HG03457 (cell line): ENCODE data around the gene UTRN.

ENCODE experiments used
- ATAC-seq: cut with Tn5 transposase; IDR thresholded peaks from one replicate; pipeline ENCODE4 v1.9.1; 2021; ENCODE audit warnings: moderate number of reproducible peaks; ENCODE audit not compliant: unreplicated experiment

The UTRN gene

DNA sequence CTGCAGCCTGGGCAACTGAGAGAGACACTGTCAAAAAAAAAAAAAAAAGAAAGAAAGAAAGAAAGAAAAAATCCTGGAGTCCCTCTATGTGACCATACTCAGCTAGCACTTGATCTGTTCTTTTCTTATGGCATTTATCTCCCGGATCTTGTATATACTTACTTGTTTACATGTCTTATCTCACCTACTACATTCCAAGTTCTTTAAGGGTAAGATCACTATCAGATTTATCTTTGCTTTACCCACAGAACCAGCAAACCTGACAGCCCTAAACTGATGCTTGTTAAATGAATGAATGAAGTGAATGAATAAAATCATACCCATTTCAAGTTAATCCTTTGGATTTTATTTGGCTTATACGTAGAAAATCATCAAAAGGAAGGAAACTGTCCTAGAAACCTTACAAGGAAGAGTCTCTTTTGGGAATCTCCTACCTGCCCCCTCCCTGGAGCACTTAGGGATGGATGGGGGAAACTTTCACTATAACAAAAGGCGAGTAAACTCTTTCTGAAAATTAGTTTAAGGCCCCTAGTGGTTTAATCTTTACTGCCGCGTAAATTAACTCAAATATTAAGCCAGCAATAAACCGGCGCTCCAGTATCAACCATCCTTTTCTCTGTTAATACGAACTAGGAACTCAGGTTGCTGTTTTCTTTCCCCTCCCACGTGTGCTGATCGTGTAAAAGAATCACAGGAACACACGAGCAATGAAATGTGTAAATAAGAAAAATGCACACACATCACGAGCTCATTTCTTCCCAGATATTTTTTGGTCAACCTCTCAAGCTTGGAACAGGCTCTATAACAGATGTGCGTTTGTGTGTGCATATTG, 1.3 kb upstream of the UTRN start:
- ATAC-seq, result no peak

DNA sequence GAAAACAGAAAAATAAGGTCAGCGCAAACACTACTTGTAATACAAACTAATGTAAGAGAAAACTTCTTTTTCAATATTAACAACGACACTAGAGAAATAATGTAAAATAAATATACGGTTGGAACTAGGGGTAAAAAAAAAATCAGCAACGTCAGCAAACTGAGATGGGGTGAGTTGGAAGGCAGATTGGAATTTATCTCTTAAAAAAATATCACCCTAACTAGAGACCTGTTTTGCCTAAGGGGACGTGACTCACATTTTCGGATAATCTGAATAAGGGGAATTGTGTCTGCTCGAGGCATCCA, 705 bp upstream of the UTRN start:
- no peak for ATAC-seq

DNA sequence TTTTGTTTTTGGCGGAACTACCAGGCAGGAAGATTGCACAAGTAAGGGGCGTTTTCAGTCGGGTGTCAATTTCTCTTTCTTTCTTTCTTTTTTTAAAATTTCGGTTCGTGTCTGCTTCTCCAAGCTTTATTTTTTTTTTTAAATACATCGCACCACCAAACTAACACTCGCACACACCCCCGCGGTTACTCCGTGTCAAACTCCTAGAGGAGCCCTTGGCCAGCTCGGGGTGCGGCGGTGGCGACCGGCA, 338 bp downstream of the UTRN start:
- no peak for ATAC-seq

DNA sequence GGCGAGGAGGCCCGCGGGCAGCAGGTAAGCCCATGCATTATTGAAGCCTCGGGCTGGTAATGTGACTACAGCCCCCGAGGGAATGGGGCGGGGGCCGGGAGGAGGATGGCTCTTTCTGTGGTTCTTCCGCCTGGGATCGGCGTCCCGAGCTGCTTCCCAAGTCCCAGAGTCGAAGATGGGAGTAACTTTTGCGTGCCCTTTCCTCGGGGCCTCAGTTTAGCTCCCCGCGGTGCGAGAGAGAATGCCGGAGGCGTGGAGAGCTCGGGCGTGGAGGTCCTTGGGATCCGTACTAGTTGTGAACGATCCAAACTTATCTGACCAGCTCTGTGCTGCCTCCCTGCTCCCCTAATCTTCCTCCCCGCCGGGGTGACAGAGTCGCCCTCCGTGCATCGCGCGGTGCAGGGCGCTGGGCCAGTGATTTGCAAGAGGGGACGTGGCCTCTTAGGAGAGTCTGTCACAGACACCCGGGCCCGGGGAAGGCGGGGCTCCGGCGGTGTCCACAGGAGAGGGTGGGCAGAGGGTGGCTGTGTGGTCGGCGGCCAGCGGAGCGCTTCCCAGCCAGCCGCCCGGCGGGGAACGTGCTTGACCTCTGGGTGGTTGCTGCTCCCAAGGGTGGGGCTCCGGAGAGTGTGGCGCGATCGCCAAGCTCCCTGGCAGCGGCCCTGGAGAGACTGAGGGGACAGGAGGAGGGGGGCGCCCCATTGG, 815 bp downstream of the UTRN start:
- ATAC-seq, result no peak

DNA sequence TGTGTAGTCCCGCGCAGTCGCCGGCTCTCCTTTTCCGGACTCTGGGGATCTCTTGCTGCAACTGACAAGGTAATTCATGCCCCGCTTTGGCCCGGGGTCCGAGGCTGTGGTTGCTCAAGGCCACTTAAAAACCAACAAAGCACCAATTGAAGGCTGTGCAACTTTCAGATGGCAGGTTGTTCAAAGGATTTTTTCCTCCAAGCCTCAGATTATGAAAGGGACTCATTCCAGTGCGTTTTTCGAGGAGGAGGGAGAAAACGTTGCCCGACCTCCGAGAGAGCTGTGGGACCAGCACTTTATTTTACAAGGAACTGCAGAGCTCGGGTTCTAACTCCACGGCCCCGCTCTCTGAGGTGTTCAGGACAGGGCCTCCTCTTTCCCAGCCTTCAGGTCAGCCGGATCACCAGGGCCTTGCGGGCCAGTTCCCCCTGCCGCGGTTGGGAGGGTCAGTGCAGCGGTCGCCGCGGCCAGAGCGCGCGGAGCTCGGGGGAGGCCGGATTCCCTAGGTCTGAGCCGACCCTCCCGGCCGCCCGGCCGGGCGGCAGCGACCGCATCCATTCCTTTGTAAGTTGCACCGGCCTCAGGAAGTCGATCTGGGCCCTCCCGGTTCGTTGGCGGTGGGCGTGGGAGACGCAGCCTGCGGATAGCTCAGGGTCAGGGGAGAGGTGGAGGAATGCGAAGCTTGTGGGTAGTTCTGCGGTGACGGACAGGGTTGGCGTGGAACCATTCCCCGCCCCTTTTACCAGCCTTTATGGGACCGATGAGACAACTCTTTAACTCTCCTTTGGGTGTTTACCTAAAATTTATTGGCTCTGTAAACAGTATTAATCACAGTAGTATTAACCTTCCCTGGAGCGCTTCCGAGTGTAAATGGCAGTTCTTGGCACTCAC, 1.6 kb downstream of the UTRN start:
- no peak for ATAC-seq

DNA sequence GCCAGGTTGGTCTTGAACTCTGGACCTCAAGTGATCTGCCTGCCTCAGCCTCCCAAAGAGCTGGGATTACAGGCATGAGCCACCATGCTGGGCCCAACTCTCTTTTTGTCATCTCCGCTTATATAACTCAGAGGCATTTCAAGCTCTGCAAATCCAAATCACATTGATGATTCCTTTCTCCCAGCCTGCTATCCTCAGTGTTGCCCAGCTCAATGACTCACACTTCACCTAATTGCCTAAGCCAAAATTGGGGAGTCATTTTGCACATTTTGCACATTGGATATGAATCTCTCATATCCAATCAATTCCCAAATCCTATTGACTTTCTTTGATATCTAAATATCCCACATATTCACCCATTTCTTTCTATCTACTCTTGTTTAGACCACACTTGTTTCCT, 3.9 kb downstream of the UTRN start:
- no peak for ATAC-seq

DNA sequence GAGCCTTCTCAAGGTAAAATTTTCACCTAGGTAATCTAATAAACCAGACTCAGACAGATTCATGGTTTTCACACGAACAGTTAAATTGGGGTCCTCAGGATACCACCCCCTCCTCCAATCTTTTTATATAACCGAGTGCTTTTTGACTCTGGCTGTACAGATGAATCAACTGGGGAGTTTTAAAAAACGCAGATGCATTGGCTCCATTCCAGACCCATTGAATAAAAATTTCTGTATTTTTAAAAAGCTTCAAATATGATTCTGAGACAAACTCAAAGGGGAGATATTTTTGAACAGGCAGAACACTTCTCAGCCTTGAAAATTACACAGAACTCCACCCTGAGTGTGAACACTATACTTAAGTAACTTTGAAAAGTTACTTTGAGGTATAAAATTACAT, 7.2 kb downstream of the UTRN start:
- no peak for ATAC-seq

DNA sequence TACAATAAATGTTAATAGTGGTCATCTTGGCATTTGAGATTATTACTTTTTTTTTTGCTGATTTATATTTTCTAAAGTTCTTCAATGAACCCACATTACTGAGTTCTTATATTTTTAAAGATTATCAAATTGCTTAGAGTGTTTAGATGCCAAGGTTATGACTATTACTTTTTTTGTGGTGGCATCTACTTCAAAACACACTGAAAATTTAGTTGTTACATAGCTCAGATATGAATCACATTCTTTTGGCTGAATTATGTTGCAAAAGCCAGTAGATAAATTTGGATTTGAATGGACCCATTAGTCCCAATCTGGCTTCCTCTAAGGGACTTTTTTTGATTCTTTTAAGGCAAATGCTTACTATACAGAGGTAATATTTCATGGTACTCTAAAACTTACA, 8.9 kb downstream of the UTRN start:
- no peak for ATAC-seq

DNA sequence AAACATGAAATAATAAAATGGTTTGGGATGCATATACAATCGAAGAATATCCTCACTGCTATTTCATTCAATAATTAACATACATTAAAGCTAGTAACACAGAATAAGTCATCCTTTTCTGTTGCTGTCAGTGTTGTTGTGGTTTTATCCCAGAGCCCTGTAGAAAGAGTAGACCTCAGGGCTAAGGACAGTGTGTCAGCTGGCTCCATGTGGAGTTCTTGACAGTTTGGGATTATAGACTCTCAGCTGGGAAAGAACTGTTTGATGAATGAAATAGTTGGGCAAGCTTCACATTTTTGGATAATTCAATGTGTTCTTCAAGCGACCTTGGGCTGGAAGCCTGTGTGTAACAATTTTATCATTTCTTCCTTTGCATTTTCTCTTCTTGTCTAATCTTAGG, 10.1 kb downstream of the UTRN start:
- no peak for ATAC-seq

DNA sequence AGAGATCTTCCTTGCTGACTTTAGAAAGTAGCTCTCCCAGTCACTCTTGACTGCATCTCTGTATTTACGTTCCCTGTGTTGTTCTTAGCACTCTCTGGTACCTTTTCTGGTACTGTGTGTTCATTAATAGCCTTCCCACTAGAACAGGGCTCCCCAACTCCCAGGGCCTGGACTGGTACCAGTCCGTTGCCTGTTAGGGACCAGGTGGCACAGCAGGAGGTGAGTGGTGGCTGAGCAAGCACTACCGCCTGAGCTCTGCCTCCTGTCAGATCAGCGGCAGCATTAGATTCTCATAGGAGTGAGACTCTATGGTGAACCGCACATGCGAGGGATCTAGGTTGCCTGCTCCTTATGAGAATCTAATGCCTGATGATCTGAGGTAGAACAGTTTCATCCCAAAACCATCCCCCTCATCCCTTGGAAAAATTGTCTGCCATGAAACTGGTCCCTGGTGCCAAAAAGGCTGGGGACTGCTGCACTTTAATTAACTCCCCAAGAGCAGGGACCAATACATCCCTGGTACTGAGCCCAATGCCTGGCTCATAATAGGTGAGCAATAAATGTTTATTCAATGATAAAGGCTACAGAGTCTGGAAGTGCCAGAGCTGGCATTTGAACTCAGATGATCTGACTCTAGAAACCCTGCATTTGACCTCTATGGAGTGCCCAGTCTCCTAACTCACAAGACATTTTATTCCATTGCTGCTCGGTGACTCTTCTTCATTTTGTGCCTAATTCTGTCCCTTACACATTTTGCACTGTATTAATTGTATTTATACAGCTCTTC, 11.0 kb downstream of the UTRN start:
- ATAC-seq, result no peak

DNA sequence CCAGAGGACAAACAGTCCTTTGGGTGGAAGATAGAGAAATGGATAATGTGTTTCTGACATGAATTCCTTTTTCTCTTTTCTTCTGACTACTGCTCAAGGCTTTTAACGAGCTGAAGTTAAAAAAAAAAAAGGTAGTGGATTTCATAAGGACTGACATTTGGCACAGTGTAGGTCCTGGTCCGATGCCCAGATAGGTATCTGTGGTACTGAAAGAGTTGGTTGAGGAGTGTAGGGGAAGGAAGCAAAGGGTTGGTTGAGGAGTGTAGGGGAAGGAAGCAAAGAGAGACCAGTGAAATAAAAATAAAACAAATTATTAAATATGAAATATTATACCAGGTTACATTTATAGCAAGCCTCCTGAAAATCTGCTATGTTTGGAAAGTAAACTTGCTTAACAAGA, 11.8 kb downstream of the UTRN start:
- ATAC-seq, result no peak

DNA sequence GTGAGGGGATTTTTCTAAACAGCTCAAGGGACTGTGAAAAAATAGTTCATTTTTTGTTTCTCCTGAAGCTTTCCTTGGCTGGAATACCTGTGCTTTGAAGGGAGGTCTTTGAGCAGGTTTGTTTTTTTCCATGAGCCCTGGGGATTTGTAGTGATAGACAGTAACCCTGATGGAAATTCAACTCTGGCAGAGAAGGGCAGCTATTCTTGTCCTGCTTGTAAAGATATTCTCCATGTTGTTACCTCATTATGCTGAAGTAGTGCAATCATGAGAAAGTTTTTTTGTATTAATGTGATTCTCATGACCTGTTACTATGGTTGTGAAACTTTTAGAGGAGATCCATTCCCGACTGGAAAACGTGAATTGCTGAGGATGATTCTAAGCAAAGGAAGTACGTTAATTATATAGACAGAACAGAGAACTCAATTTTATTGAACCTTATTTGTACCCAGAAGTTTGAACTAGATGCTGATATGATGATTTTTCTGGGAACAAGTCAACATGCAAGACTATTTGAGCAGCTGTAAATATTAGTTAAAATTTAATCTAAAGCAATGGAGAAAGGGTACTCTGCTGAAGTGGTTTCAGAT, 12.5 kb downstream of the UTRN start:
- ATAC-seq, result no peak

DNA sequence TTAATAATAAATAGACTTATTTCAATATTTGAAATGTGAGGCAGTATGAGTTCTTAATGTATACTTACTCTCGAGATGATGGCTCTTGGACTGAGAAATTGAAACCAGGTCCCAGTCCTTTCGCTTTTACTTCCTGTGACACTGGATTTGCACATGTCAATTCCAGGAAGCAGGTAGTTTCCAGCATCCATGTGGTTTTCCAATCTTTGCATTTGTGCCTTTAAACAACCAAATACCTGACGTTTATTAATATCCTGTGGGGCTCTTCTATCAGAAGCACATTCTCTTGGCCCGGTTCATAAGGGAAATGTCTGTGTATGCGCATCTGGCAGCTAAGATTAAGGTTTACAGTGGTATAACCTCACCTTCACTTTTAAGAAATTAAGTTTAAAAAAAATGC, 13.1 kb downstream of the UTRN start:
- no peak for ATAC-seq

DNA sequence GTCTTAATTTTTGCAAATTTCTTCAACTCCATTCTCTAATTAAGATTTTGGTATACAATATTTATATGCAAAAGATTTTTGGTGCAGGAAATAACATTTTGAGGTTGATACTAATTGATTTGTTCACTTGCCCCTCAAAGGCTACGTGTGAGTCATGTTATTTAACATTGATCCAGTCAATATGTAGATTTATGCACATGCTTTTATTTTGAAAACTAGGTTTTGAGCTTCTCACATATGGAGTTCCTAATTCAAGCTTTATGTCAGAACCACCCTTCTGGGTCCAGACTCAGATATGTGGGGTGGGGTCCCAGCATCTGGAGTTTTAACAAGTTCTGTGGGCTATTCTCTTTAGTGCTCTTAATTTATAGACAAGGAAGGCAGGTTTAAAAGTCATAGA, 13.8 kb downstream of the UTRN start:
- no peak for ATAC-seq

DNA sequence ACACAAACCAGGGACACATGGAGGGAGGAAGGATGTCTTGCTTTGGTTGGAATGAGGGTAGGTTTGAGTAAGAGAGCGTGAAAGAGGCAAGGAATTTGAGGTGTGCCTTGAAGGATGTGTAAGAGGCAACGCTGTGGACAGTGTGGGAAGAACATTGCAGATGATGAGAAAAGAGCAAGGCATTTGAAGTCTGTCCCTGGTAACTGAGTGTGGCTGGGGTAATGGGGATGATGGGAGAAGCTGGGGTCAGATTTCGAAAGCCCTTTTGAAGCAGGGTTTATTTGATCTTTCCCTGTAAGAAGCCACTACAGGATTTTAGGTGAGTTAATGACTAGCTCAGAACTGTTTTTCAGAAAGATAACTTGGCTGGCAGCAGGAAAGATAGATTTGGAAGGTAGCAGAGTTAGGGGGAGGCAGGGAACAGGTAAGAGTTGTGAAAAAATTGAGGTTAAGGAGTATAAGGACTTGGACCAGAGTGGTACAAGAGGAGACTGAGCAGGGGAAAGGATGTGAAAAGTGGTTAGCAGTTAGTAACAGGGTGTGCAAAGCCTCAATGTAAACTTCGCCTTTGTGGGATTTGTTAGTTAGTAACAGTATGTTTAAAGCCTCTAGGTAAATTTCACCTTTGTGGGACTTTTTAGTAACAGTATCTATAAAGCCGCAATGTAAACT, 17.7 kb downstream of the UTRN start:
- no peak for ATAC-seq

DNA sequence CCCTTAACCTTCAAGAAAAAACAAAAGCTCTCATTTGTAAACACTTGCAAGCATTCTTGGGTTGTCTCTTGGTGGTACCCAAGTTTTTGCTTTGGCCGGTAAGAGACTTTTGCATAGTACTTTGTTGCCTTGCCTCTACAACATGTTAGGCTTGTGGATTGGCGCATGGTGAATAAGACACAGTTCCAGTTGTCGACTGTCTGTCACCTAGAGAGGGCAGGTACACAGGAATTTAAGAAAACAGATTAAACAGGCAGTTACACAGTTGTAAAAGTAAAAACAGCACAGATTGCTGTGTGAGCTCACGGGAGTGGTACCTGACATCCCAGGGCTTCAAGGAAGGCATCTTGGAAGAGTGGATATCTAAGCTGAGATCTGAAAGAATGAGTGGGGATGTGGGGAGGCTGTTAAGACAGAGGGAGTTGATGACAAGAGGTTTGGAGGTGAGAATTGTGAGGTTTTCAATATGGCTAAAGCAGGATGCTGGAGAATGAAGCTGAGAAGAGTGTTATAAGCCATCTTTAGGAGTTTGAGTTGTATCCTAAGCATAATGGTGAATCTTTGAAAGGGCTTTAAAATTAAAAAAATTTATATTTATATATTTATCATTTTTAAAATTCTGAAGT, 19.2 kb downstream of the UTRN start:
- no peak for ATAC-seq

DNA sequence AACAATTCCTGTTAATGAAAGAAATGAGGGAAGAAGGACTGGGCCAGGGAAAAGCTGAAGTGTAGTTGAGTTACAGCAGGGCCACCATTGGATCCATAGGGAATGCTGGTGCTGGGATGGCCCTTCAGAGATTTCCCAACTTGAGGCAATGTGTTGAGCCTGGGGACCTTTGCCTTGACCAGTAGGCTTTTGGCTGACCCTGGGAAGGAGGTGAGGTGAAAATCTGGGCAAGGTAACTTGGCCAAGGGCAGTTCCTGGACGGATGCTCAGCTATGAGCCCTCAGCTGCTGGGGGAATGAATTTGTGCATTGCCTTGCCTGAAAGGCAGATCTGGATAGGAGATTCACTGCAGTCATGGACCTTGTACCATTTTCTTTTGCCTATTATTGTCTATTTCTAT, 20.4 kb downstream of the UTRN start:
- ATAC-seq, result no peak

DNA sequence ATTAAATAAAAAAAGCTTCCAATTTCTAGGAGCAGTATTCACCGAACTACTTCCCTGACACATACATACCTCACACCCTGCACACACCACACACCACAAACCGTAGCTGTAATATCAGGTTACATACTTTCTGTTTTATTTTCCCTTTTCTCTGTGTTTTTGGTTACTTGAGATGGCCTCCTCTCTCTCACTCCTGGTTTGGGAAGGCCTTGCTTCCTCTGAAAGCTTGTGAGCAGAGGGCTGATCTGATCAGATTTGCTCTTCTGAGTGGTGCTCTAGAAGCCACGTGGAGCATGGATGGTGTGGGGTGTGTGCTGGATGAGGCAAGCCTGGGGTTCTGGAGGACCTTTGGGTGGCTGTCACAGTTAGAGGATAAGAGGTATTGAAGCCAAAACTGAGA, 20.9 kb downstream of the UTRN start:
- ATAC-seq, result peak; percentile 94

DNA sequence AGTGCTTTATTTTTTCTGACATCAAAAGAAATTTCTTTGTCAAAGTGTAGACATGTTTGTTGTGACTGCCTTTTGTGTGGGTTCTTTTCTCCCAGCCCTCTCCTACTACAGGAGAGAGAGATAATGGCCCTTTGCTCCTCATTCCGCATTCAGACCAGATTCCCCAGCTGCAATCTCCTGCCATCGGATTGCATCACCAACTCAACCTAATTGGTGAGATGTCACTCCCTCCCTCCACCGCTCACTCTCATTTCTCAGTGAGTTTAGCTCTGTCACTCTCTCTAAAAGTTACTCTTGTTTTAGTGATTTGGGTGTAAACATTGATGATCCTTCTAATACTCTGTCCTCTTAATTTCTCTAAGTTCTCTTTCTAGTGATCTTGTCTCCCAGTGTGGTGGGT, 22.7 kb downstream of the UTRN start:
- ATAC-seq, result no peak

DNA sequence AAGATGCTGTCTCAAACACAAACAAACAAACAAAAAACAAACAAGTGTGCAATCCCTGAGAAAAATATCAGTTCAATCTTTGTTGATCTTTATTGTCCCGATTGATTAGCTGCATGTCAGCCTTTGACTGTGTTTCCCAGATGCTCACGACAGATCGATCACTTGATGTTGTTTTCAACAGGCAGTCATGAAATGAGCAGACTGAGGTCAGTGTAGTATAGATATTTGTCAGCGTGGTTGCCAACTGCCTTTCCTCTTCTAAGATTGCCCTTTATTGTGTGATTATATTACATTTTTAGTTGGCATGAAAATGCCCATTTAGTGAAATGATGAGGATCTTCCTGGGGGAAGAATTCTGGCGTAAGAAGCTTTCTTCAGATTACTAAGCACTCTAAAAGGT, 25.6 kb downstream of the UTRN start:
- ATAC-seq, result no peak
